T-helper 1 cell treated with Interleukin-12 subunit alpha and Interleukin-12 subunit beta and Interleukin-4 antibody, amounts not matched to agents 30 ng/mL and 1 ng/mL, for 36 hours (primary cell): ENCODE data around the gene FGFR3. TPM values are rescaled to one million over a fixed set of nuclear protein-coding genes. Genes with fewer than 3 reads are reported as not detected.

Experiments used
- intact Hi-C: fragments of 100-400 bp; cut with micrococcal nuclease; formaldehyde crosslinking; loops from one replicate; pipeline ENCODE4 v1.15.1; 2024
- total RNA-seq: library from RNA; stranded (reverse); gene quantifications from 2 replicates; pipeline ENCODE4 v1.2.3, GENCODE V29; 2022

Gene FGFR3
- total RNA-seq, 1 donor from 2014 or later: 0.39 TPM

GRCh38 chr4:1768367-1769034, 24.6 kb upstream of the FGFR3 start:
- intact Hi-C loops: no loop called here

- intact Hi-C loops: no loop called here
These were observed 23.4 kb upstream of the FGFR3 start for GRCh38 chr4:1769692-1770091.

- intact Hi-C loops: no loop called here
These were observed 22.8 kb upstream of the FGFR3 start for GRCh38 chr4:1770245-1770644.

- intact Hi-C loops: no loop called here
These were observed 22.3 kb upstream of the FGFR3 start for GRCh38 chr4:1770791-1771231.

GRCh38 chr4:1771555-1772305, 21.4 kb upstream of the FGFR3 start:
- intact Hi-C loops: no loop called here

- intact Hi-C loops: no loop called here
These were observed 20.1 kb upstream of the FGFR3 start for GRCh38 chr4:1772853-1773538.

GRCh38 chr4:1773754-1774153, 19.3 kb upstream of the FGFR3 start:
- intact Hi-C loops: no loop called here

- intact Hi-C loops: no loop called here
These were observed 17.2 kb upstream of the FGFR3 start for GRCh38 chr4:1775731-1776500.

GRCh38 chr4:1776521-1777161, 16.5 kb upstream of the FGFR3 start:
- intact Hi-C loops: no loop called here

GRCh38 chr4:1777822-1778641, 15.1 kb upstream of the FGFR3 start:
- intact Hi-C loops: no loop called here

GRCh38 chr4:1778642-1779392, 14.3 kb upstream of the FGFR3 start:
- intact Hi-C loops: no loop called here

- intact Hi-C loops: no loop called here
These were observed 13.3 kb upstream of the FGFR3 start for GRCh38 chr4:1779588-1780382.

- intact Hi-C loops: no loop called here
These were observed 12.7 kb upstream of the FGFR3 start for GRCh38 chr4:1780435-1780834.

- intact Hi-C loops: no loop called here
These were observed 10.1 kb upstream of the FGFR3 start for GRCh38 chr4:1783015-1783414.

GRCh38 chr4:1783970-1784369, 9.1 kb upstream of the FGFR3 start:
- intact Hi-C loops: no loop called here

GRCh38 chr4:1784395-1784788, 8.7 kb upstream of the FGFR3 start:
- intact Hi-C loops: no loop called here

GRCh38 chr4:1784789-1785591, 8.1 kb upstream of the FGFR3 start:
- intact Hi-C loops: no loop called here

GRCh38 chr4:1785592-1785991, 7.5 kb upstream of the FGFR3 start:
- intact Hi-C loops: no loop called here
